Neural progenitor cell (in vitro differentiated cells): Measurements from ENCODE around the gene SNX8.

ENCODE experiments used
- EZH2 ChIP-seq: fragments of 200-600 bp; sonication (generic); IDR thresholded peaks from 2 replicates; pipeline ENCODE4 v1.6.1; 2017; ENCODE audit warnings: antibody characterized with exemption, mild to moderate bottlenecking, moderate library complexity
- EZH2phosphoT487 ChIP-seq: fragments of 200-600 bp; sonication (generic); IDR thresholded peaks from 2 replicates; pipeline ENCODE4 v1.6.1; 2017; ENCODE audit warnings: antibody characterized with exemption
- TF ChIP-seq, protein P1 (sequence below): fragments of 200-600 bp; sonication (generic); IDR thresholded peaks from 2 replicates; pipeline ENCODE4 v1.5.1; 2017; ENCODE audit warnings: antibody characterized with exemption, mild to moderate bottlenecking

GRCh38 chr7:2220506-2220905, 93.7 kb downstream of the SNX8 start:
- TF ChIP-seq, protein P1, sequence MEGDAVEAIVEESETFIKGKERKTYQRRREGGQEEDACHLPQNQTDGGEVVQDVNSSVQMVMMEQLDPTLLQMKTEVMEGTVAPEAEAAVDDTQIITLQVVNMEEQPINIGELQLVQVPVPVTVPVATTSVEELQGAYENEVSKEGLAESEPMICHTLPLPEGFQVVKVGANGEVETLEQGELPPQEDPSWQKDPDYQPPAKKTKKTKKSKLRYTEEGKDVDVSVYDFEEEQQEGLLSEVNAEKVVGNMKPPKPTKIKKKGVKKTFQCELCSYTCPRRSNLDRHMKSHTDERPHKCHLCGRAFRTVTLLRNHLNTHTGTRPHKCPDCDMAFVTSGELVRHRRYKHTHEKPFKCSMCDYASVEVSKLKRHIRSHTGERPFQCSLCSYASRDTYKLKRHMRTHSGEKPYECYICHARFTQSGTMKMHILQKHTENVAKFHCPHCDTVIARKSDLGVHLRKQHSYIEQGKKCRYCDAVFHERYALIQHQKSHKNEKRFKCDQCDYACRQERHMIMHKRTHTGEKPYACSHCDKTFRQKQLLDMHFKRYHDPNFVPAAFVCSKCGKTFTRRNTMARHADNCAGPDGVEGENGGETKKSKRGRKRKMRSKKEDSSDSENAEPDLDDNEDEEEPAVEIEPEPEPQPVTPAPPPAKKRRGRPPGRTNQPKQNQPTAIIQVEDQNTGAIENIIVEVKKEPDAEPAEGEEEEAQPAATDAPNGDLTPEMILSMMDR, result no peak
- TF ChIP-seq EZH2 (no peak), EZH2phosphoT487 (no peak)
